Measurements from ENCODE around the gene DNM3.

DNM3 gene

DNA sequence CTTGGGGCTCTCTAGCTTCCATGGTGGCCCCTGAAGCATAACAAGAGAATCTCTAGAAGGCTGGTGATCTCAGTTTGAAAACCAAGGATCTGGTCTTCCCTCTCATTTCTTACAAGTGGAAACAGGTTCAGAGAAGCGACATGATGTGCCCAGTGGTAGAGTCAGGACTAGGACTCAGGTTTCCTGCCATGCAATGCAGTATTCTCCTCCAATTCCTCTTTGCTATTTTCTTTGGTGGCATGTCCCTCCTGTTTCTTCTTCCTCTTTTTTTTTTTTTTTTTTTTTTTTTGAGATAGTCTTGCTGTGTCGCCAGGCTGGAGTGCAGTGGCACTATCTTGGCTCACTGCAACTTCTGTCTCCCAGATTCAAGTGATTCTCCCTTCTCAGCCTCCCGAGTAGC lies 383.6 kb downstream of the DNM3 start:
- DNase-seq (ENCODE audit: low read depth in 1 of 2, low spot score in 1 of 2) = no peak

DNA sequence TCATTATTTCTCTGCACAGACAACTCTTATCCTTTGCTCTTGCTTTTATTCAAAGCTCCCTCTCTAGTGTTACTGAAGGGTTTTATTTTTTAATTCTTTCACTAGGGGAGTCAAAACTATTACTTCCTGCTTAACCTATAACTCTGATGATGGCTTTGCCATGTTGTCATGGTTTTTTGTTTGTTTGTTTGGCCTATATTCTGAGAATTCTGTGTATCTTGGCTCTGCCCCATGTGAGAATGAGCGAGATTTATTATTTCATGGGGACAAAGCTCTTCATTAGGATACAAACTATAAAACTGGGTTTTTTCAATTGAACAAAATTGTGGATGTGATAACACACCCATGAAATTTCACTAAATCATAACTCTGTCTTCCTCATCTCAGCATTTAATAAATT lies 388.6 kb downstream of the DNM3 start:
- DNase-seq (ENCODE audit: low read depth in 1 of 2, low spot score in 1 of 2) = no peak

DNA sequence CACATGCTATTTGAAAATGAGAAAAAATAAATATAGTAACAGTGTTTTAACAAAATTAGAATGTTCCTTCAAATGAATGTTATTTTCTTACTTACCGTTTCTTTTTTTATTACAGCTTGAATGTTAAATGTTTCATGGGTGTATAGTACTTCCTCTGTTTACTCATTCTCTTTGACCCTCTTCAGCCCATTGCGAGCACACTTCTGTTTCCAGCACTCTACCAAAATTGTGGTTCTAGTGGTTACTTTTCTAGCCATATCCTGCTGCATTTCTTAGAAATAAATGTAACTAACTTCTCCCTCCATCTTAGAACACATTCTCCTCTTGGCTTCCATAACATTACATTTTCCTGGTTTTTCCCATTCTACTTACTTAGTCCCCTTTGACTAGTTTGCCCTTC lies 389.2 kb downstream of the DNM3 start:
- DNase-seq (ENCODE audit: low read depth in 1 of 2, low spot score in 1 of 2) = no peak

DNA sequence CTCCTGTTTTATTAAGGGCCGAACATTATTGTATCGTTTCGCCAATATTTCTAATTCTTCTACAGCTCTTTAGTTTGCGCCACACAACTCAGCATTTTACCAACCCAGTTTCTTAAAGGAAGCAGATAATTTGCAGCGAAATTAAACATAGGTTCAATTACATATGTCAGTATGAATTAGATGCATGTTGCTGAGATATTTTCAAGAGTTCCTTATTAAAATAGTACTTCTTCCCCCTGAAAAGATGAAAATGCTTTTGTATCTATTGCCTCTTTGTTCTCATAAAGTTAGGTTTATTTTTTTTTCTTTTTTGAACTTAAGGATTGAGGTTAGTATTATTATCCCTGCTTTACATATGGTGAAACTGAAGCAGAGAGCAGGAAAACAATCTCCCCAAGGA lies 395.7 kb downstream of the DNM3 start:
- DNase-seq (ENCODE audit: low read depth in 1 of 2, low spot score in 1 of 2) = no peak

DNA sequence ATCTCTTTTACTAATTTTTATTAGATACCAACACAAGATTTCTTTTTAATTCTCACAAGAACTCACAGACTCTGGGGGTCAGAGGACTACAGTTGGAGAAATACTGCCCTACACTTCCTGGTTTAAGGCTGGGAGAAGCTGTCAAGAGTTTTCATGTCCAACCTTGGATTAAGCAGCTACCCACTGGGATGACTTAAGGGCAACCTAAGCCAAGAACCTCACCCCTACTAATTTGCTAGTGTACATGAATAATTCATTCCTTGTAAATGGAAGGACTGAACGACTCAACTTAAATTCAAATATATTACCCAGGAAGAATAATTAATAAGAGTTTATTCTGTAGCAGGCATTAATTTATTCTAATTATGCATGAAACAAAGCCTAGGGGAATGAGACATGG lies 396.9 kb downstream of the DNM3 start:
- DNase-seq (ENCODE audit: low read depth in 1 of 2, low spot score in 1 of 2) = no peak

DNA sequence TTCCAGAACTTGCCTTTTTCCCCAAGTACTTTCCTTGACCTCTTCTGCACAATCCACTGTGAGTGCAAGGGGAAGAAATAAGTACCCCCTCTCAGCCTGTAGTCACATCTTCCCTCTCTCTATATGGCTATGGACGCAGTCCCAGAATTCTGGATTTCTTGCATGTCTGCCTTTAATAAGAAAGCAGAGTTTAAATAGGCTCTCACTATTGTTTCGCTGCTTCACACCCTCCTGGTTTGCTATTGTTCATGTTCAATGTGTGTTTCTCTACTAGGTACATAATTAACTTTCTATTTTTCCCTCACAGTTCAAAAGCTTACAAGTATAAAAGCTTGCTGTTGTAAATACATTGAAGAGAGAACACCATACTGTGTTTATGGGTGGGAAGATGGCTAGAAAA lies 397.7 kb downstream of the DNM3 start:
- DNase-seq (ENCODE audit: low read depth in 1 of 2, low spot score in 1 of 2) = no peak

DNA sequence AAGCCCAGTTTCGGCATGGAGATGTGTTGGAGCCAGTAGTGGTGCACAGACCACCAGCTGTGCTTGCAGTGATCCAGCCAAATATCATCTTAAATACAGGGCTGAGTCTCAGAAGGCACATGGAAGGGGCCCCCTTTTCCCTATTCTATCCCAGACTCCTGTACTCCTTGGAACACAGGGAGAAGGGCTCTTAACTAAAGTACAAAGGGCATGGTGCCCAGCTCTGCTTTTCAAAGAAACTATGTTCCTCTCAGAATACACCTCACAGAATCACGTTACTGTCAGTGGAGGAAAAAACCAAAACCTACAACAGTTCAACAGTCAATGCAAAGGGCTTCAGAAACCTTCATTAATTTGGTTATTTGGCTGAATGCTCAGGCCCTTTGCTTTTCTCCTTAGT lies 398.6 kb downstream of the DNM3 start:
- no peak for DNase-seq (ENCODE audit: low read depth in 1 of 2, low spot score in 1 of 2)

DNA sequence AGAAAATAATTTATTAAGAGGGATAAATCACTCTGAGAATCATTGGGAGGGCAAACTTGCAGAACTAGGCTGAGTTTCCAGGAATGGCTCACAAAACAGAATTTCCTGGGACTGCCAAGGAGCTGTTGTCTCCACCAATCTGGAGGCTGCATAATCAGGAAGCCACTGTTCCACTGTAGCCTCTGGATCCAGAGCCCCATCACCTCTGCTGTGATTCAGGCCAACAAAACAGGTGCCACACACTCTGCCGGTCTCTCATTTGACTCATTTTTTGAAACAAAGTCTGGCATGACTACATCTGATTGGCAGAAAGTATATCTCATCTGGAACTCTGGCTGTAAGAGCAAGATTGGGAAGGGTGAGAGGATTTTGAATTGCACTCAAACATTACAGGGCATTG lies 400.2 kb downstream of the DNM3 start:
- no peak for DNase-seq (ENCODE audit: low read depth in 1 of 2, low spot score in 1 of 2)

DNA sequence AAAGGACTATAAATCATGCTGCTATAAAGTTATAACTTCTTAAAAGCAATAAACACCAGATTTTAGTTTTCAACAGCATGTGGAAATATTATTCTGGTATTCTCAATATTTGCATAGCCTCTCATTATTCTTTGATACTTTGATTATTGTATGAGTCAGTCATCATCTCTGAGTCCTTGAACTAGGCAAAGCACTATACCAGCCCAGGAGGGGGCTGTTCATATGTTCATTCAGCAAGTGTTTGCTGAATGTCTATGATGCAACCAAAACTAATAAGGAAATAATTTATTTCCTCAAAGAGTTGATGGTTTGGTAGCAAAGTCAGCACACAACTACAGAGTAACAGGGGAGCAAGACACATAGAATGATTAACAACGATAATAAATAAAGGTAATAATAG lies 403.6 kb downstream of the DNM3 start:
- no peak for DNase-seq (ENCODE audit: low read depth in 1 of 2, low spot score in 1 of 2)

DNA sequence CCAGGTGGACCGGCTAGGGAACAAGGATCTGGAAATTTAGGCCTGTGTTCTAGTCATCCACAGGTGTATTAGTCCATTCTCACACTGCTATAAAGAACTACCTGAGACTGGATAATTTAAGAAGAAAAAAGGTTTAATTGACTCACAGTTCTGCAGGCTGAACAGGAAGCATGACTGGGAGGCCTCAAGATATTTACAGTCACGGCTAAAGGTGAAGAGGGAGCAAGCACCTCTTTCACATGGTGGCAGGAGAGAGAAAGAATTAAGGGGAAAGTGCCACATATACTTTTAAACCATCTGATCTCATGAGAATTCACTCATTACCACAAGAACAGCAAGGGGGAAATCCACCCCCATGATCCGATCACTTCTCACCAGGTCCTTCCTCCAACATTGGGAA lies 404.5 kb downstream of the DNM3 start:
- no peak for DNase-seq (ENCODE audit: low read depth in 1 of 2, low spot score in 1 of 2)

DNA sequence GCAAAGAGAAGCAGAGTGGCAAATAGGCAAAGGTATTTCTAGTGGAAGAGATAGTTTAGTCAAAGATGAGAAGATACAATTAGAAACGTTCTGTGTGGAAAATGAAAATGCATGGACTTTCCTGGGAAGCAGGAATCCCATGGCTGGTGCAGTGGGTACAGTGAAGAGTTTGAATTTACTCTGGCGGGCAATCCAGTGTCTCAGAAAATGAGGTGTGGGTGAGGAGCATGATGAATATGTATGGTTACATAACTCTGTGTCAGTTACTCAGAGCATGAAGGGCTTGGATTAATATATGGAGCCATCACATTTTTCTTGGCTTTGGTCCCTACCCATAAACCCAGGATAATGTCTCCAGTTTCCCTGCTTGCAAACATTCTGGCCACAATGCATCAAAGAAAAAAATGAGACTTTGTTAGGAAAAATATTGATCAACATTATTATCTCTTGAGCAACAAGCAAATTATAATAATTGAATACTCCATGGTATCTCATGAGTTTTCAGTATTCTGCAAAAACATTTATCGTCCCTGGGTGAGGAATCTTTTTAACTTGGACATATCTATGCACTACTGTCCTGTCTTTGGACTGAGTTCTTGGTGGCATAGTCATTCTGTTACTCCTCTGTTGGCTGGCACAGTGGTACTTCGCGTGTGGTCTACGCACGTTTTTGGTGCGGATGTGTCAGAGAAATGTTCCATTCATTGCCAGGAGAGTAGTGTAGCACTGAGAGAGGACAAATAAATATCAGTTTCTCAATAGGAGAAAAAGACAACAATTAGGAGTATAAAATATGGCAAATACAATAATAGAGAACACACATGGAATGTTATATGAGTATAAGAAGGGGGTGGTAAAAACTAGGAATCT lies 405.5 kb downstream of the DNM3 start:
- DNase-seq (ENCODE audit: low read depth in 1 of 2, low spot score in 1 of 2) = no peak

DNA sequence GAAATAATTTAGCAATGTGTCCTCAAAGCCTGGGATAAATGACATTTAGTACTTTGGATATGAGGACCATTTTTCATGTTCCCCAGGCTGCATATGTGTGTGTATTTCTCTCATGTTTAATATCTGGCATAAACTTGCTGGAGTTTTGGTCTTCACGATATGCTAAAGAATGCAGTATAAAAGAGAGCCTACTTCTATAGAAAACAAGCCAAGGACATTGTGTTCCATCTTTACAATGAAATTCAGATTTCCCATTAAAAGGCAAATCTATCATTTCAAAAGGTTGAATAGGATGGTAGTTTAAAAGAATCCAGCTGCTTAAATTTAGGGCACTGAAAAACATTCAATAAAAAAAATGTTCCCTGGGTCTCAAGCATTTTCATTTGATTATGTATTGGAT lies 410.2 kb downstream of the DNM3 start:
- no peak for DNase-seq (ENCODE audit: low read depth in 1 of 2, low spot score in 1 of 2)

DNA sequence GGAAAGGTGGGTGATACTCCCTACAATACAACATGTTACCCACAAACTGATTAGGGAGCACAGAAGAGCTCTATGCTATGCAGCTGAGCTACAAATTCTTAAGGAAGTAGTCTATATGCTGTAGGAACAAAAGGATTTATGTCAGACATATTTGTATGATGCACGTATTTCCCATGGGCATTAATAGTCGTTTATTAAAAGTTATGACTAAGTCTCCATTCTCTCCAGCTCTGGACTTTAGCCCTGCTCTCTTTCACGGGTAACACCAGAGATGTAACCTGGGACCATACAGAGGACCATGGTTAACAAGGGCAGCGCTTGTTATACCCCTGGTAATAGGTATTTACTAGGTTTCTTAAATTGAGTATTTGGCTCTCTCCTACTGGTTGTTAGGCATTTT lies 411.0 kb downstream of the DNM3 start:
- DNase-seq (ENCODE audit: low read depth in 1 of 2, low spot score in 1 of 2) = no peak

DNA sequence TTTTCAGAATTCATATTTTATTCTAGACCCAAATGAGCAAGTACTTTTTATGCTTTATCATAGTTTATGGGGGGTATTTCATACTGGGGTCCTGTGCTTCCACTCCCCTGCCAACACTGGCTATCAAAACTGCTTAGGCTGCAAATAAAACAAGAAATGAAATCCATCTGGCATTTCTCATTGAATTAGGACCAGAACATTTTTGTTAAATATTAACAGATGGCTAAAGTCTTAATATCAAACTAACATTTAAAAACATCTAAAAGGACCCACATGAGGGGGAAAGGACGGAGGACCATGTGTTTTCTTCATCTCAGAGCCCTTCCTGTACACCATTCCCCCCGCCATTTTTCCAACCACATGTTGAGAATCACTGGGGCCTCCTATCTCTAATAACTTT lies 411.7 kb downstream of the DNM3 start:
- no peak for DNase-seq (ENCODE audit: low read depth in 1 of 2, low spot score in 1 of 2)

DNA sequence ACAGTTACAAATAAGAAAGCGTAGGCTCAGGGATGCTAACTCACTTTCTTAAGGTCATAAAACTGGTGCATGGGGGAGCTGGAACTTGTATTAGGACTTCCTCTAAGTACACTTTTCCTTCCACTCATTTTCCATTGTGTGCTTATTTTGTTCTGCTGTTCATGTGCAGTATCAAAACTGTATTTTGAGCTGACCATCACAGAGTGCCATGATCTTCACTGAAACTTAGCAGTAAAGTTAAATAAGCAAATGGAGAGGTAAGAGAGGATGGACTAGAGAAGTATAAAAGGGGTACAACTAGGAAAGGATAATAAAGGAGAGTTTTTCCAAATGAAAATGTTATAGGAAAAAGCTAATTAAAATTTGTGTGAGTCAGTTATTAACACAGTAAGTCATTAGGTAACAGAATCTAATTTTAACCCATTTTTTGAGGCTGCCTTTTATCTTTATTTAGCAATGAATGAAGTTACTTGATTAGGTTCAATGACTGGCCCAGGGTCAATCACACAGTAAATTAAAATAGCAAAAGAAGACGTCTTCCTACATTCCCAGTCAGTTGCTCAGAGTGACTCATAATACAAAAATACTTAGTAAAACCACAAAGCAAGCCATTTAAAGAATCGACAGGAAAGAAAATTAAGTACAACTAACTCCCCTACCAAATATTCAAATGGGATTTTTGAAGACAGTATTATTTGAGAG lies 413.4 kb downstream of the DNM3 start:
- DNase-seq (ENCODE audit: low read depth in 1 of 2, low spot score in 1 of 2) = no peak

DNA sequence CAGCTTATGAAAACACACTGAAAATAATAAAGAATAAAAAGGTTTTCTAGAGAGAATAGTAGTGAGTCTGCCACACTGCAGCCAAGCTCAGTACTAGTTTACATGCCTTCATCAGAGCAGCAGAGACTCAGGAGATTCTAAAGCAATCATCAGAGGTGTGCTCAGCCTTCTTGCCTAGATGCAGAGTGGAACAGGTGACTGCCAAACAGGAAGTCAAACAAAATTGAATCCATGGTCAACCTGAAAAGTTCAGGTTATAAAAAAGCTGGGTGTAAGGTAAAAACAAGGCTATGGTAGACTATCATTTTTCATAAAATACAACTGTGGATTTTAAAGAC lies 413.9 kb downstream of the DNM3 start:
- no peak for DNase-seq (ENCODE audit: low read depth in 1 of 2, low spot score in 1 of 2)

DNA sequence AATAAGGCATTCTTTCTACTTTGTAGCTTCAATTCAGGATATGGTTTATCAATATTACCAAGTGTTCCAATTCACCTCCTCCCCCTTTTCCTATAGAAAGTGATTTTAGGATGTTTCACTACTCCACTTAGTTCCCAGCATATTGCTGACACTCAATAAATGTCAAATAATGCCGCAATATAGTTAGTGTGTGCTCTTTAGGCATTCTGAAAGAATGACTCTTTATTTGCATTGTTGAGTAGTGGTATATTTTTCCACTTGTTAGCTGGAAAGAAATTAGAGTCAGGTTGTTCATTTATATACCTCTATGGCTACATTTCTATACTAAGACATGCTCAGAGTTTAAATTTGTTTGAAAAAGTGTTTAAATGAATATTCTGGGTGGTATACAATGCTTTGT lies 424.6 kb downstream of the DNM3 start:
- DNase-seq (ENCODE audit: low read depth in 1 of 2, low spot score in 1 of 2) = no peak

DNA sequence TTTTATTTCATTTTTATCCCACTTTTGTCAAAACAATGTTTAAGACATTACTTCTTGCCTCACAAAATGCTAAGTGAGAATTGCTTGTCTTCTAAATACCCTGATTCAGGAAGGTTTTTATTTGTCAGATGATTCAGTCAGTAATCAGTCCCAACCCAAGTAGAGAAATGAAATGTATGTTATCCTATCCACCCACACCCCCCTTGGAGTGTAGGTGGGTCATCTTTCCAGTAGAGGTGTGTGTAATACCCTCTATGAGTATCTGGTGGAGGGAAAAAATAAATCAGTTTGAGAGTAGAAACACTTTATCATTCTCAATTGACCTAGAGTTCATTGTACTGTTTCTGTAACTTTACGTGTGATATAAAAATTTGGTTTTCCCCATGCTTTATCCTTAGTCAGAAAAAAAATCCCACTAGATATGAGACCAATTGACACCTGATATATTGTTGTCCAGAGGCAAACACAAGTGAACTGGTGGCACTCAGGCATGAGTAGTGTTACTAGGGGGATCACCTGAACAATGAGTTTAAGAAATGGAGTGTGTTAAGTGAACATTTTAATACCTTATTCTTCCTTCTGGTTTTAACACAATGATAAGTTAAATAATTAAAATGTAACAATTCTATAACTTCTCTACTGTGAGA lies 425.4 kb downstream of the DNM3 start:
- peak in 1 of 2 donors; percentile 12 for DNase-seq (ENCODE audit: low read depth in 1 of 2, low spot score in 1 of 2)

DNA sequence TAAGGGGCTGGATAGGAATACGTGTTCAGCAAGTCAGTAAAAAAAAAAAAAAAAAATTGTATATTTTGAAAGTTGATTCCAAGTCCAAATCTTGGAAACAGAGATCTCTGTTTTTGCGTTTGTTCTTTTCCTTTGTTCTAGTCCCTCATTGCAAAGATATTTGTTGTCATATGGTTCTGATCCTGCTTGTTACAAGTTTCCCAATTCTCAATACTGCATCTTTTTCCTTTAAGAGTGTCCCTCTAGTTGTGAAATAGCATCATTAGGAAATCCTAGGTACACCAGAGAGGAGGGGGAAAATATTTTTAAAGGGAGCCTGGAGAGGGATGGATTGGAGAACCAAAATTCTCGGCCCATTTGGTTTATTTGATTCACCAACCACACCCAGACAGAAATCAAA lies 426.9 kb downstream of the DNM3 start:
- DNase-seq (ENCODE audit: low read depth in 1 of 2, low spot score in 1 of 2) = no peak

DNA sequence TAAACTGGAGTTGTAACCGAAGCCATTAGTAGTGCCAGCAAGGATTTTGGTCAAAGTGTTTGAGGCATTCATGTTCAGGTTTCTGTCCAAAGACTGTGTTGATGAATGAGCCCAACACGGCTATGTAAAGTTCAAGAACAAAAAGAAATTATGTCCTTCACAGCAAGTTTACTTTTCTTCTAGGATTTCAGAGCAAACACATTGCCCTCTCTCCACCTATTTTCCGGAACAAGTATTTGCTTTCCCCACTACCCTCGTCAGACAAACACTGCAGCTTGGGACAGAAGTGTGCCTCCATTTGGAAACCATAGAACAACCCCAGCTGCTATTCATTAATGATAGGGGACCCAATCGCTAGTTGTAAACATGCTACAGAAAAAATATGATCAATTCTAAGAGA lies 427.8 kb downstream of the DNM3 start:
- DNase-seq (ENCODE audit: low read depth in 1 of 2, low spot score in 1 of 2) = no peak

DNA sequence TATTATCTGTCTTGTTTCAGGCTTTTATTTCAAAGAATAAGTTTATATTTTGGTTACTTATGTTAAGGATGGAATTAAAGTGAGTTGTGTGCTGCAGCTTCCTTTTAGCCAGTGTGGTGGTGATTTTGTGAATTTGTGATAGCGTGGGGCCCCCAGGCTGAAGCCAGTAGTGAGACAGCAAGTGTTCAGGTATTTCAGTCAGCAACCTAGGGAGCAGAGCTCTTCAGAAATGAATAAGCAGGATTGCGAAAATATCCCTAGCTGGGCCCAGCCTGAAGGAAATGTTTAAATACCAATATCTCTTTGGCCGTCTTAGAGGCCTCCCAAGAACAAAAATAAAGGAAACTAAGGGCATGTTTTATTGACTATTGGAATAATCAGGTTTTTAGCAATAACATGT lies 428.3 kb downstream of the DNM3 start:
- no peak for DNase-seq (ENCODE audit: low read depth in 1 of 2, low spot score in 1 of 2)

DNA sequence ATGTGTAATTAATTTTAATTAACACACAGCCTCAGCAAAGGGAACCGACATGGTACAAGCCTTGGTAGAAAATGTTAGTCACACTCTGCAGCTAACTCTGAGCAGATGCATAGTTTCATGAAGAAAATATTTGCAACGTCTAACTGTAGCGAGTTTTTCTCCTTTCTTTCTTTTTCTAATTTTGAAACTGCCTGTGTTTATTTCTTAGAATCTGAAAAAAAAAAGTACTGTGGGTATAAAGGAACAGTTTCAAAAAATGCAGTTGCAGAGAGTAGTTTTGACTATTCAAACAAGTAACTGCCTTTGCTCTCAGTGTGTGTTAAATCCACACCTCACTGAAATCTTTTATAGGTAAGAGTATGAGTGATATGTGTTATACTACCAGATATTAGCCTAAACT lies 429.3 kb downstream of the DNM3 start:
- no peak for DNase-seq (ENCODE audit: low read depth in 1 of 2, low spot score in 1 of 2)

Measured in activated CD4-positive, alpha-beta T cell treated with anti-CD3 and anti-CD28 coated beads, Interleukin-2, amount 50 U/mL, for 24 hours (primary cell).